ENCODE data around the gene KCNS3.

Gene KCNS3, protein sequence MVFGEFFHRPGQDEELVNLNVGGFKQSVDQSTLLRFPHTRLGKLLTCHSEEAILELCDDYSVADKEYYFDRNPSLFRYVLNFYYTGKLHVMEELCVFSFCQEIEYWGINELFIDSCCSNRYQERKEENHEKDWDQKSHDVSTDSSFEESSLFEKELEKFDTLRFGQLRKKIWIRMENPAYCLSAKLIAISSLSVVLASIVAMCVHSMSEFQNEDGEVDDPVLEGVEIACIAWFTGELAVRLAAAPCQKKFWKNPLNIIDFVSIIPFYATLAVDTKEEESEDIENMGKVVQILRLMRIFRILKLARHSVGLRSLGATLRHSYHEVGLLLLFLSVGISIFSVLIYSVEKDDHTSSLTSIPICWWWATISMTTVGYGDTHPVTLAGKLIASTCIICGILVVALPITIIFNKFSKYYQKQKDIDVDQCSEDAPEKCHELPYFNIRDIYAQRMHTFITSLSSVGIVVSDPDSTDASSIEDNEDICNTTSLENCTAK

DNA sequence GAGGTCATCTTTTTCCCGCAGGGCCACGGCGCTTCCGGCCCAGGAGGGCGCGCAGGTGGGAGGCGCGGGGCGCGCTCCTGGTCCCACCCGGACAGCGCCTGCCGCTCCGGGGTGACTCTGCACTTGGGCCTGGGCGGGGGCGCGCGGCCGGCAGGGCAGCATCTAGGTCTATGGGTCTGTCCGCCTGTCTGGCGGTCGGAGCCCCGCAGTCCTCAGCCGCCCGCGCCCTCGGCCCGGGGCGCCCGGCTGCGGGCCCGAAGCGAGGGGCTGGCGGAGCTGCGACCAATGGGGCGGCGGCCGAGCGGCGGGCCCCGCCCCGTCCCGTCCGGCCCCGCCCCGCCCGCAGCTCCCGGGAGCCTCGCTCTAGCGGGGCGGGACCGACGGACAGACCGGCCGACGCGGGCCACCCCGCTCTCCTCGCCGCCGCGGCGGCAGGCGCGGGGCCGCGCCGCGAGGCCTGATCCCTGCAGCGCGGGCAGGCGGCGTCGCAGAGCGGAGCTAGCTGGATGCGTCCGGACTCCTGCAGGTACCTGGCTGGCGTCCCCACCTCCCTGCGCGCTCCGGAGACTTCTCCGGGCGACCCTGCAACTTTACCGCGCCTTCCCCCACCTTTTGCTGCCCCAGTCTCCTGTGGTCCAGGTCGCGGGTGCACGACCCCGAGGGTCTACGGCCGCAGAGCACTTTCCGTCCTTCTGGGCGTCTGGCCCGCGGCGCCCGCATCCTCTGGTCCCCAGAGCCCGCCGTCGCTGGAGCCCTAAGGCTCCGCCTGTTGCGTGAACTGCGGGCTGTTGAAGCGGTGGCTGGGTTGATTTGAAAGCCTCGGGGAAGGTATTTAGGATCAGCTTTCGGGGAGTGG, at the start of gene KCNS3:
TSS of gene KCNS3 (plus strand) at position 387 of the 856 bp plus-strand sequence. CDS start 52,342 bp downstream, outside the sequence.
- no peak for DNase-seq (ENCODE audit: low read depth)

DNA sequence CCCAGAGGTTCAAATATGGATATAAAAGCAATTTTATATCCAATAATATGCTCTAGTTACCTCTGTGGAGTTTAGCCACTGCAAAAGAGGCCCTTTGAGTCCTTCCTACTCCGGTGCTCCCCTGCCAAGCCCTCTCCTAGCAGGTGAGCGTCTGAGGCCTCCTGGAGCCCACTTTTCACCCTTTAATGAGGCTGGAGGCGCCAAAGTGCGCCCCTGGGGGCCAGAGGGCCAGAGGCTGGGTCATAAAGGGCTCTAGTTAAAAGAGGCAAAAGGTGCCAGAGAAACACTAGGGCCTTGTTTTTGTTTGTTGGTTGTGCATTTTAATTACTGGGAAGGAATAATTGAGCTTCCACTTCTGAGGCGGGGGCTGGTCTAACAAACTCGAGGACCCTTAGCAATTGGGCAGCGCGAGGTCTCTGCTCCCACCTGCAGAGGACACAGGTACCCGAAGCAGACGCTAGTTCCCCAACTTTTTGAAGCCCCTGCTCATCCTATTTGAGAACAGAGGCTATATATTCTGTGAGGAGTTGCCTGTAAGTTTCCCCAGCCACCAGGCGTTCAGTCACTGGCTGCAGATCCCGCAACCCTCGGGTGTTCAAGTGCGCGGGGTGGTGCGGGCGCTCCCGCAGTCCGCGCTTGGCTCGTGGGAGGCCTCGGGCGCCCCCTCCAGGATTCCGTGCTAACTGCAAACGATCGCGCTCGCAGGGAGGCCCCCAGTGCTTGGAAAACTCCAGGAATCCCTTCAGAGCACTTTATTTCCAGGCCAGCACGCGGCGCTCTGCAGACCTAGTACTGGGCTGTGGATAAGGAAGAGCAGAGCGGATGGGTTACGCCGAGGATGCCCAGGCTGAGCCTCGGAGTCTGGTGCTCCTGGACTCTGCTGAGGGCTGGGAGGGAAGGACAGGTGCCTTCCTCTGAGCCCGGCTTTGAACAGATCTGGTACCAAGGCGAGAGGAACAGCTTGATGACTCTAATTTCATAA, 48.1 kb upstream of the KCNS3 start:
- no peak for DNase-seq (ENCODE audit: low read depth)

DNA sequence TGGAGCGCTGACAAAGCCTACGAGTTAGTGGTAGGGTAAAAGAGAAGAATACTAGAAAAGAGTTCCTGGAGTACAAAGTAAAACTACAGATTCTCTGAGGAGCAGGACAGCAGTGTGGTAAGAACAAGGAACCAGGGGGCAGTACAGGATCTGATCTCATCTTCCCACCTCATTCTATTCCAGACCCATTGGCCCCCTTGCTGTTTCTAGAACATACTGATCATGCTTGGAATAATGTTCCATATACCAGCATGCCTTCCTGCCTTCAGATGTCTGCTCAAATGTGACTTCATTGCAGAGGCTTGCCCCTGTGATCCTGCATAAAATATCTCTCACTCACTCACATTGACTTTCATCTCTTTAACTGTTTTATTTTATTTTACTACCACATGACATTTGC, 43.0 kb upstream of the KCNS3 start:
- no peak for DNase-seq (ENCODE audit: low read depth)

DNA sequence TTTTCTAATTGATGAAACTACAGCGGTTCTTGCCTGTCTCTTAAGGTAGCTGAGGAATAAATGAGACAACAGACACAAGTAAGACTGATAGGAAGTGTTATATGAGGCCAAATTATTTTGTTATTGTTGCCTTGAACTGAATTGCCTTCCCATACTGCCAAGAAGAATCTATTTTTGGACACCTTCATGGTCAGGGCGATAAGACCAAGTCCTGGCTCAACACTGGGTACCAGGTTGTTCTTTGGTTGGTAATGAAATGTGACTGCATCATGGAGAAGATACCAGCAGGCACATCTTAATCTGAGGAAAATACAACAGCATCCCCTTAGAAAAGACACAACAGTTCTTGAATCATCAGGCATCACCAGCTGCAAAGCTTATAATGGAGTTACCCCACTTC, 38.5 kb upstream of the KCNS3 start:
- DNase-seq (ENCODE audit: low read depth), result no peak

DNA sequence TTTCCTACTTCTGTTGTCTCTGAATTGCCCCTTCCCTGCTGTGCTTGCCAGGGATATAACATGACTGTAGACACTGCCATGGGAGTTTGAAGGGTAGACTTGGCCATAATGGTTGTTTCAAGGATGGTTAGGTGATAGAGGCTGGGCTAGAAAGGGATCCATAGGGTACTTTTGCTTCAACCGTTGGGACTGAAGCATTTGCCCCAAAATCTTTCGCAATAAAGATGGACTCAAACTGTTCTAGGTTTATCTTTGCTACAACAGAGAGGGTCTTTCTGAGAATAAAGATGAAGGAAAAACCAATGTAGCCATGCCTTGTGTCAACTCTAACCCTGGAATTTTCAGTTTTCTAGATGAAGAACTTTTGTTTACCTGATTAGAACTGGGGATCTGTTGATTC, 35.0 kb upstream of the KCNS3 start:
- no peak for DNase-seq (ENCODE audit: low read depth)

DNA sequence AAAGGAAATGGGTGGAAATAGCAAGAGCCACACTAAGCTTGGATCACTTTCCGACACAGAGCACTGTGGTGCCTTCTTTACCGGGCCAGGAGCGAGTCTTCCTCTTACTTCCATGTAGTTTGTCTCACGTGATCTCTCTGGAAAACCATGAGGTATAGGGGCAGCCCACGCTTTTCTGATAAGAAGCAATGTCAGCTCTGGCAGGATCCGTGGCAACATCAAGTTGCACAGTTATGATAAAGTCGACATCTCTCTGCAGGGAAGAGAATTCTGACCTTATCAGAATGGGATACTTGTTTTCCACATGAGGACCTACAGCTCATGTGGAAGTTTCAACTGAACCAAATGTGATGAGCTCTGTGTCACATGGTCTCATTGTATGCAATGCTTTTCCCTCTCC, 32.7 kb upstream of the KCNS3 start:
- no peak for DNase-seq (ENCODE audit: low read depth)

DNA sequence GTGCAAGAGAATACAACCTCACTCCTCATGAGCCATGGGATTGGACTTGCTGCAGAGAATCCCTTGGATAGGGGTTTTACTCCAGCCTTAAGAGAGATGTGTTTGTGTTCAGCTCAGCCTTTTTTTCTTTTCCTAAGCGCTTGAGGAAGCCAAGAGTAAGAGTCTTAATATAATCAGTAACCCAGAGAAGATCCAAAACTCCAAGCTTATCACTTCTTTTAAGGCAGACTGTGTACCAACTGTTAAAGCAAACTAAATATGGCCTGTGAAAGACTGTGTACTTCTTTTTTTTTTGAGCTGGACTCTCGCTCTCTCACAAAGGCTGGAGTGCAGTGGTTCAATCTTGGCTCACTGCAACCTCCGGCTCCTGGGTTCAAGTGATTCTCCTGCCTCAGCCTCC, 31.8 kb upstream of the KCNS3 start:
- DNase-seq (ENCODE audit: low read depth), result no peak

DNA sequence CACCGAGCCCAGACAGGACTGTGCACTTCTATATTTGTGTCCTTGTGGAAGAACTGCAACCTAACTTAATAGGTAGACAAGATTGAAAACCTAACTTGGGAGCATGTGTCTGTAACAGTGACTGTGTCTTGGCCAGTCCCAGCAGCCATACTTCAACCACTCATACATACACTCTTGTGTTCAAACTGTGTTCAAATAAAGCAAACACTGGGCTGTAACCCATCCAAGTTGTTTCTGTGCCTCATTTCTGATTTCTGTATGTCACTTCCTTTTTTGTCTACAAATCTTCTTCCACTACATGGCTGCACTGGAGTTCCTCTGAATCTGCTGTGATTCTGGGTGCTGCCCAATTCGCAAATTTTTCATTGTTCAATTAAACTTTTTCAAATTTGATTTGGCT, 31.2 kb upstream of the KCNS3 start:
- no peak for DNase-seq (ENCODE audit: low read depth)

DNA sequence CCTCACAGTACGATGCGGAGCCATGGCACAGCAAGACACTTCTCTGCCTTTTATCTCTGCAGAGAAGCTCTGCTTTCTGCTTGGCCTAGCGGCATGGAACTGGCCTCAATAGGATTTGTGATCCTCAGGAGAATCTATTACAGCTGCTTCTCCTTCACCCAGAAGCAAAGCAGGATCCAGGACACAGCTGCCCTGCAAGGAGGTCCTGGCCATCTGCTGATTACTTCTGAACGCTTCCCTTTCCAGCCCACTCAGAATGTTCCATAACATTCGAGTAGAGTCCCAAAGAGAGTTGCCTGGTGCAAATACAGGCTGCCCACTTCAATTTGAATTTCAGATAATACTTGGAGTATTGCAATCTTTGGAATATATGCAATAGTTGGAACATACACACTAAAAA, 29.2 kb upstream of the KCNS3 start:
- DNase-seq (ENCODE audit: low read depth), result no peak

DNA sequence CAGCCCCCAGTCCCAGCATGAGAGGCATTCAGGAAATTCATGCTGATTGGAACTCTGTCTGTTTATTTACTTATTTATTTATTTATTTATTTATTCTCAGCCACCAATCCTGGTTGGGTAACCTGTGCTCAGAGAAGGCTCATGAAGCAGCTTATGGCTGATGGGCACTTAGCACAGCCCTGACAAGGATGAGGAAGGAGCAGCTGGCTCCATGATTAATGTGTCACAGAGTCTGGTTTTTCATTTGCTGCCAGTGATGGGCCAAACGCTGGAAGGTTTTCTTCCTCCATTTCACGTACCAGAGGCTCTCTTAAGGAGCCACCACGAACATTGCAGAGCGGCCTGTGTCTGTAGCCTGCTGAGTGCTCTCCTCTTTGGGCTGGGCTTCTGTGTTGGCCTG, 28.3 kb upstream of the KCNS3 start:
- no peak for DNase-seq (ENCODE audit: low read depth)

DNA sequence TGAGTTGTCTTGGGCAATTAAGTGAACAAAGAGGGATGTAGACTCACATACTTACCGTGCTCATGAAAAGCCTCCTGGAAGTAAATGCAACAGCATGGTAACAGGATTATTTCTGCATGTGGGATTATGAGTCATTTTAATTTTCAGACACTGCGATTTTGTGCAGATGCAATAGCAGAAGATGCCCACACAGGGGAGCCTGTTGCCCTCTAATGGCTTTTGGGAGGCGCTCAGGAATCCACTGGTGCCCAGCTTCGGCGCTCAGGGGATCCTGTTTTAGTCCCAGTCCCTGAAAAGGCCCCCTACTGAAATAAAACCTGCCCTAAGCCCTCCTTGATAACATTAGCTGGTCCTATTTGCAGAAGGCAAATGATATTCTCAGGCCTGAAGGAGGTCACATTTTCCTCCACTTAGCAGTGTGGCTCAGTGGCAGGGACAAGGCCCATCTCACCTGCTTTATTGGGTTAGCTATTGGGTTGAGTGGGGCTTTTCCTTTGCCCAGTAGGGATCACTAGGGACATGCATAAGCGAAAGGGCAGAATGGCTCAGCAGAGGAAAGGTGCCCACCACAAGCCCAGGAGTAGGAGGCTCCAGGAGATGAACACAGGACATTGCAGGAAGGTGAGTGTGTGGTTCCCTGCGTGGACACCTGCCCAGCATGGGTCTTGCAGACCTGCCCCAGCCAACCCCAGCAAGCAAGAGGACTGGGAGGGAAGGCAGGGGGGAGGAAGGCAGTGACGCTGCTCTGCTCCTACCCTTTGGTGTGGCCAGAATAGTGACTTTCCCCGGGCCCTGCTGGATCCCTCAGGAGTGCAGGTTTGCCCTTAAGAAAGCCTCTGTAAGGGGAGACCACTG, 26.5 kb upstream of the KCNS3 start:
- no peak for DNase-seq (ENCODE audit: low read depth)

DNA sequence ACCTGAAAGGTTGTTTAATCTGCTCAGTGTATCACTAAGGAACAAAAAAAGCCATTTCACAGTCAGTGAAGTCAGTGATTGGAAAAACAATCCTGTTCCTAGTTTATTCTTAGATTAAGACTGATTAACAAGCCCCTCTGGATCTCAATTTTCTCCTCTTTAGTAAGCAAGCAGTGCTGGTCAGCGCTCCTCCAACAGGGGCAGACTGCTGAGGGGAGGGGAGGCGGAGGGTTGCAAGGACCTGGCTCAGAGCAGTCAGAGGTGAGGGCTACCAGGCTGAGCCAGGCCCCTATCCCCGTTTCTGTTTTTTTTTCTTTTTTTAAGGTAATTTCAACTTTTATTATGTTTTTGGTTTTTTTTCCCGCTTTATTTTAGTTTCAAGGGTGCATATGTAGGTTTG, 24.7 kb upstream of the KCNS3 start:
- no peak for DNase-seq (ENCODE audit: low read depth)

DNA sequence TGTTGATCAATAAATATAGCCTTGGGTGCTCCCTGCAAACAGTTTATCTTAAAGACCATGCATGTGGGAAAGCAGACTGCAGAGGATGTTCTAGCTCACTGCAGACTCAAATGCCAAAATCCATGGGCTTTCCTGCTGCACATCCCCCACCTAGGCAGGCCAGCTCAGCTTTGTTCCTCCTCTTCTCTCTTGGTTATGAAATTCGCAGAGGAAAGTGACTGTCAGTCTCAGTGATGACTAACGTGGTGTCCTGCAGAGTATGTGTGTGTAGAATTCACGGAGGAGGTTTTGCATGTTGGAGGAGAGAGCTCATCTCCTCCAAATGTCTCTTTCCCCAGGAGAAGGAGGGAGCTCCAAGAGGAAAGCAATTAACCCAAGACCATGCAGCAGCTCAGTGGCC, 21.4 kb upstream of the KCNS3 start:
- DNase-seq (ENCODE audit: low read depth), result no peak

DNA sequence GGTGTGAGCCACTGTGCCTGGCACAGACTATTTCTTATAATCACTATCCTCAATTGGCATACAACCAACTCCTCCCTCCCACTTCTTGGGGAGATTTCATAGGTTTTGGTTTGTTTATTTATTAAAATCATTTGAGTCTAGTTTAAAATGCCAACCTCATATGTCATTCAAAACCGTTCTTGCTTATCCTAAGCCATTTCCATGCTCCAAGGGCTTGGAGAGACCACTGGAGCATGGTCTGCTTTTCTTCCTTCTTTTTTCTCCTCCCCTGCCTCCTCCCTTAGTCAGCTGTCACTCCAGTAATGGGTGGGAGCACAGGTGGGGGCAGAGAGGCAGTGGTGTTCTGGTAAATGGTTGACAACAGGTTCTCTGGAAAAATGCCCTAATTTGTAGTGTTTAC, 20.4 kb upstream of the KCNS3 start:
- no peak for DNase-seq (ENCODE audit: low read depth)

DNA sequence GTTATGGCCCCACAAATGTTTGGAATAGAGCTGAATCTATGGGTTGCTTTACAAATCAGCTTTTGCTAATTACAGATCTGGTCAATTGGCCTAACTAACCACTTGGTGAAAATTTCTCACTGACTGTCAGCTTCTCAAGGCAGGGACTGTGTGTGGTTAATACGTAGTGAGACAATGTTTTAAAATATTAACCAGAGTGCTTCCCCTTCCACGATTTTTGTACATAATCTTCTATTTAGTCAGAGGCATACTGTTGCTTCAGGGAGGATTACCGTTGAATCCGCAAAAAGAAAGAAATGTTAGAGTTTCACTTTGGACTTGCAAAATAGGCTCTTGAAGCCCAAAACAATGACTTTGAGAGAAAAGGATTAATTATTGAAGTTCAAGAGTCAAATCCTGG, 14.9 kb upstream of the KCNS3 start:
- no peak for DNase-seq (ENCODE audit: low read depth)

DNA sequence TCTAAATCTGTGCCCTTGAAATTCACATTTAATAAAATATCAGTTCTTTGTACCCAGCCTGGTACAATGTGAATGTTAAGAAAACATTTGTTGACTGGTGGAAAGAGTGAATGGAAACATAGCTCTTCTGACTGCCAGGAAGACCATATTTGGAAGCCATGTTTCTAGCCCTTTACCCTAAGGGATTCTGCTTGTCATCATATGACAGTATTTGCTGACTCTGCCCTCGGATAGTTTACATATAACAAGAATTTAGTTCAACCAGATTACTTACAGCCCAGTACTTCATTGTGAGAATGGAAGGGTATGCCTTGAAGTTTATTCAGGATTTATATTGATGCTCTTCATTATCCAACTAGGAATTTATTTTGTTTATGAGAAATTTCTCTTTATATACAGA, 13.8 kb upstream of the KCNS3 start:
- no peak for DNase-seq (ENCODE audit: low read depth)

DNA sequence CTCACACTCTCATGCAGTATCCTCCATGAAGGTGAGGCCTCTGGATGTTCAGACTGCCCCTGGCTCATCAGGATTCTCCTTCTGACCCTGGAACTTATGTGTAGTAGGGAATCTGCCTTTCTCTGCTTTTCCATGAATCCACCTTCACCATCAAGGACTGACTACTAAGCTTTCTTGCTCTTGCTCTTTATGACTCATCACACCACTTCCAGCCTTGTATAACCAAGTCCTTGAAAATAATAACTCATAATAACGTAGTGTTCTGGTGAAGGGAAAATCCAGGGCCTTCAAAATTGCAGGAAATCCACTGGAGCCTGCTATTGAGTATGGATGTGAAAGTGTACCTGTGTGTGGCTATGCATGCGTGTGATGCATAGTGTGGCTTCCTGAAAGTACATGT, 11.3 kb upstream of the KCNS3 start:
- no peak for DNase-seq (ENCODE audit: low read depth)

DNA sequence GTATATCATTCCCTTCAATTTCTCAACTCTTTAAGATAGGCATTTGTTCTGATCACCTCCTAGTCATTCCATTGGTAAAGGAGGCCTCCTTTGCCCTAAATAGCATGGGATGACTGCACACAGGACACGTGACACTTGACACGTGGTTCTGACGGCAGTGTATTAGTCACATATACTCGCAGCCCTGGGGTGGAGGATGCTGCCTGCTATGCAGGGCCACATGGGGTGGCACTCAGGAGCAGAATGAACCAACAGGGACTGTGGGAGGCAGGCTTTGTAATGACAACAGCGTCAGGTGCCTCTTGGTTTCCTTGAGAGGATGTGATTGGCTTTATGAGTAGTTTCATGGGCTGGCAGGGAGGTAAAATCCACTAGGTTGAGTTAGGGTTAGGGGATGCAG, 9.3 kb upstream of the KCNS3 start:
- no peak for DNase-seq (ENCODE audit: low read depth)

DNA sequence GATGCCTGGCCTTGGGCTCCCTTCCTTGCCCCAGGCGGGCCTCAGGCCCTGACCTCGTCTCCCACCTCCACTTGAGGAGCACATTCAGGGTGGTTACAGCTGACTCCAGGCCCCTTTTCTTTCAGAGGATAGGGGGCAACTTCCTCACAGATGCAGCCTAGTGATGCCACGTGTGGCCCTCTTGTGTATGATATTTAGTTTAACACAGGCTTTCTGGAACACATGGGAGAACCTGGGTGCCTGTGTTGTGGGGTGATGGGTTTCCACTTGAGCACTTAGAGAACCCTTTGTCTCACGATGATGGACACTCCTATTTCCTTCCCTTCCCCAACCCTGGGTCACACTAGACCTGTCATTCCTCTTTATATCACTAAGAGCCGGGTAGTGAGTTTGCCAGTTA, 6.8 kb upstream of the KCNS3 start:
- no peak for DNase-seq (ENCODE audit: low read depth)

DNA sequence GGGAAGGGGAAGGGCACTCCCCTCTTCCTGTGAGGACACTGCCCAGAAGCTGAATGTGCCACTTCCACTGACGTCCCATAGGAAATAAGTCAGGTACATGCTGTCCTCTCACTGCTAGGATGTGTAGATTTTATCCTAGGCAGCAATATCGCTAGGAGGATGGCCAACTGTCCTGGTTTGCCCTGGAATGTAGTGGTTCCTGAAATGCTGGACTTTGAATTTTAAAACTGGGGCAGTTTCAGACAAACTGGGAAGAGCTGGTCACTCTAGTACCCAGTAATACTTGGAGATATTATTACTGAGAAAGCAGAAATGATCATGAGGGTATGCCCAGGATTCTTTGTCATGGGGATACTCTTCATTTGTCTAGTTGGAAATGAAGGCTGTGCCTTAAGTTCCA, 5.4 kb upstream of the KCNS3 start:
- DNase-seq (ENCODE audit: low read depth), result no peak

DNA sequence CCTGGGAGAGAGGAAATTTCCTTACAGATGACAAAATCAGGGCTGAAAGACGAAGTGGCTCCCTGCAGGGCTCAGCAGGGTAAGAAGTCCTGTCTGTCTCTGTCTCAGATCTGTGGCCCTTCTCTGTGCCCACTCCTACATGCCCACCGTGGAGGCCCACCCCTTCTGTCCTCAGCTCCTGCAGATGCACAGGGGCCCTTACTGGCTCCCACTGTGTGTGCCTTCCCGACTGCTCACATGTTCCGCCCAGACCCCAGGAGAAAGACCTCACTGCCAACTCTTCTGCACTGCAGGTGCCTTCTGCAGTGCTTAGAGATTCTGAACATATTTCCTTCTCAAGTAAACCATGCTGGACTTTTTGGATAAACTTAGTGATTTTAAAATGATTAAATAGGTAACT, 1.9 kb upstream of the KCNS3 start:
- no peak for DNase-seq (ENCODE audit: low read depth)
